Type B pancreatic cell (in vitro differentiated cells): ENCODE data around the gene USH2A. TPM values are rescaled to one million over a fixed set of nuclear protein-coding genes. Genes with fewer than 3 reads are reported as not detected.

Experiments
- DNase-seq: peaks from one replicate; pipeline ENCODE4 v3.0.0; 2021; ENCODE audit warnings: mixed read lengths; ENCODE audit not compliant: unreplicated experiment; ENCODE audit errors: extremely low spot score
- H3K27ac Mint-ChIP-seq: 2 replicates; pipeline ENCODE4 v1.8.0; 2021; ENCODE audit warnings: mild to moderate bottlenecking, mixed read lengths
- H3K27me3 Mint-ChIP-seq: 2 replicates; pipeline ENCODE4 v1.8.0; 2021; ENCODE audit warnings: mixed read lengths
- H3K36me3 Mint-ChIP-seq: 2 replicates; pipeline ENCODE4 v1.8.0; 2021; ENCODE audit warnings: mixed read lengths
- H3K4me1 Mint-ChIP-seq: one replicate; pipeline ENCODE4 v1.8.0; 2021; ENCODE audit warnings: mixed read lengths; ENCODE audit not compliant: unreplicated experiment
- H3K4me3 Mint-ChIP-seq: 2 replicates; pipeline ENCODE4 v1.8.0; 2021; ENCODE audit warnings: mild to moderate bottlenecking, mixed read lengths
- H3K9me3 Mint-ChIP-seq: 2 replicates; pipeline ENCODE4 v1.8.0; 2021; ENCODE audit warnings: mixed read lengths
- CTCF ChIP-seq: fragments of 200-600 bp; sonication (generic); conservative IDR thresholded peaks from 2 replicates; pipeline ENCODE4 v1.5.0; 2021; ENCODE audit warnings: antibody characterized with exemption, mild to moderate bottlenecking
- total RNA-seq: library from RNA; stranded (reverse); gene quantifications from 2 replicates; pipeline ENCODE4 v1.2.1, GENCODE V29; 2021; ENCODE audit warnings: low replicate concordance

USH2A gene
- total RNA-seq, 1 donor from 2014 or later: 0.22 TPM

DNA sequence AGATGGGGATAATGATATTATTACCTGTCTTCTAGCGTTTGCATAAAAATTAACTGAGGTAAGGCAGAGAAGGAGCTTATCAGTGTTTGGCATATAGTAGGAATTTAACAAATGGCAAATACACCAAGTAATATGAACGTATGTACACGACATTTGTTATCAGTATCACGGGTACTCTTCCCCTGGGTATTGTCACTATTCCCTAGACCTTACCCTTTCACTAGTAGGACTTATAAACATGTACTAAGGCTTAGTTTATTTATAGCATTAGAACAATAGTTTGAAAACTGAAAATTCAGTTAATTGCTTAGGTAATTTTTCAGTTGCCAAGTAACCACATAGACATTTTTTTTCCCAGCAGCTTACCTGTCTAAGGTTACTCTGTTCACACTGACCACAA is 669.1 kb downstream of the USH2A start:
- Mint-ChIP-seq H3K4me3 (no peak overlapping the region), H3K27ac (no peak overlapping the region), H3K36me3 (no peaks in the 10 kb centered on the region)

DNA sequence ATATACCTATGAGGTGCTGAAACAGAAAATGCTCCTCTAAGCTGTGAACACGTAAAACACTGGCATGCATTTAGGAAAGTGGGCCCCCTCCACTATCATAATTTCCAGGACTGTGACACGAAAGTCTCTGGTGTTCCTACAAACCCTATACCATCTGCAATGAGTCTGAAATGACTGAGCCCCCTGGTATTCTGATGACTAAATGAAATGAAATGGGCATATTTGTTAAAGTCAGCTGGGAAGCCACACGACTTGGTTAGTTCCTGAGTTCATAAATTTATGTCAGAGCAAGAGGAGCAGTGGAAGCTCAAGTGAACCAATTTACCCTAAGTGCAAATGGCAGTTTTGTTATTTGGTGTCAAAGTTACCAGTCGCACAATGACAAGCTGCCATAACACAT is 673.8 kb downstream of the USH2A start:
- no peak for DNase-seq
- TF ChIP-seq CTCF: no peak
- Mint-ChIP-seq H3K9me3 (no peaks in the 10 kb centered on the region), H3K27me3 (no peaks in the 10 kb centered on the region), H3K36me3 (no peaks in the 10 kb centered on the region), H3K27ac (no peak overlapping the region), H3K4me1 (no peaks in the 10 kb centered on the region), H3K4me3 (no peak overlapping the region)

More for the DNA sequence above, 669.1 kb downstream of the USH2A start:
- DNase-seq: no peak
- Mint-ChIP-seq H3K9me3 (no peaks in the 10 kb centered on the region), H3K27me3 (no peaks in the 10 kb centered on the region), H3K4me1 (no peaks in the 10 kb centered on the region)
- TF ChIP-seq CTCF: no peak

DNA sequence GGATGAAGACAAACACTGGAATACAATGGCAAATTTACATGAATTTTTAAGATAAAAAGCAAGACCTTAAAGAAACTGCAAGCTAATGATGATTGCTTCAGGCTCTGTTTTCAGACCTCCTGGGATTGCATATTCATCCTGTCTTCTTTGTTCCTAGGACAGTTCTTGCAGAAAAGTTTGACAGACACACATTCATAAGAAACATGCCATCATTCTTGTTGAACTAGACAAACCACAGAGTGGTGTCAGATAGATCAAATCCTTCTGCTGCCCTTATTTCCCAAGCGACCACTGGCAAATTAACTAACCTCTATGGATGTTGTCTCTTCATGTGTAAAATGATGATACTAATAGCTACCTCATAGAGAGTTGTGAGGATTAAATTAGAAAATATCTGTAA is 674.8 kb downstream of the USH2A start:
- H3K36me3 Mint-ChIP-seq: no peaks in the 10 kb centered on the region
- H3K4me1 Mint-ChIP-seq: no peaks in the 10 kb centered on the region
- H3K9me3 Mint-ChIP-seq: no peaks in the 10 kb centered on the region
- no peak overlapping the region for H3K27ac Mint-ChIP-seq
- DNase-seq: no peak
- no peaks in the 10 kb centered on the region for H3K27me3 Mint-ChIP-seq
- no peak for TF ChIP-seq CTCF
- no peak overlapping the region for H3K4me3 Mint-ChIP-seq

DNA sequence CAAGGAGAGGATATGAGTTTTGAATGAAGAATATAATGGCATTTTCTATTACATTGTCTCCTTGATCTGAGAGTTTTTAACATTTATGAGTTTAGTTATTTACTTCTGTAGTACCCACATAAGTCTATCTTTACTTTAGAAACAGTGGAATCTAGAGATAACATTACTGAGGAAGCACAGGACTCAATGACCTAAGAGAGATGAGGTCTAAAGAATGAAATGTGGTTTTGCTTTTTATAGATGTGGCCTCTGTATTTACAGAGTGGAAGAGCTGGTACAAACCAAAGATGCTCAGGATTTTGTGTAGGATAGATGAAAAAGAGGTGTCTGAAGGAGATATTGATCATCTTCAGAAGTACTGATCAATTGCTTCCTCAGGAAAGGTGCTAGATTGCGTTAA is 678.8 kb downstream of the USH2A start:
- Mint-ChIP-seq H3K4me3 (no peak overlapping the region), H3K27ac (no peak overlapping the region), H3K4me1 (no peaks in the 10 kb centered on the region), H3K9me3 (no peaks in the 10 kb centered on the region), H3K27me3 (no peaks in the 10 kb centered on the region), H3K36me3 (no peaks in the 10 kb centered on the region)
- no peak for TF ChIP-seq CTCF
- no peak for DNase-seq

- no peaks in the 10 kb centered on the region for H3K9me3 Mint-ChIP-seq
- no peak for TF ChIP-seq CTCF
- H3K27me3 Mint-ChIP-seq: no peaks in the 10 kb centered on the region
- DNase-seq: no peak
- no peaks in the 10 kb centered on the region for H3K4me1 Mint-ChIP-seq
- no peak overlapping the region for H3K27ac Mint-ChIP-seq
- H3K36me3 Mint-ChIP-seq: no peaks in the 10 kb centered on the region
- H3K4me3 Mint-ChIP-seq: no peak overlapping the region
These were observed 684.2 kb downstream of the USH2A start for GRCh38 chr1:215739025-215739424.

GRCh38 chr1:215731699-215732098 is 691.5 kb downstream of the USH2A start:
- no peak for DNase-seq
- no peaks in the 10 kb centered on the region for H3K9me3 Mint-ChIP-seq
- no peak for TF ChIP-seq CTCF
- no peaks in the 10 kb centered on the region for H3K27me3 Mint-ChIP-seq
- no peak overlapping the region for H3K4me3 Mint-ChIP-seq
- H3K27ac Mint-ChIP-seq: no peak overlapping the region
- H3K4me1 Mint-ChIP-seq: no peaks in the 10 kb centered on the region
- no peaks in the 10 kb centered on the region for H3K36me3 Mint-ChIP-seq
